HG03342 (cell line): ENCODE data around the gene NT5C1A.

Source experiments
- ATAC-seq: cut with Tn5 transposase; IDR thresholded peaks from one replicate; pipeline ENCODE4 v1.9.1; 2021; ENCODE audit warnings: mild to moderate bottlenecking, moderate library complexity; ENCODE audit not compliant: unreplicated experiment

NT5C1A gene

GRCh38 chr1:39671793-39672550, at the start of gene NT5C1A:
NT5C1A (minus strand) TSS chr1:39672107; CDS start chr1:39672038, 69 bp downstream.
- ATAC-seq = no peak

DNA sequence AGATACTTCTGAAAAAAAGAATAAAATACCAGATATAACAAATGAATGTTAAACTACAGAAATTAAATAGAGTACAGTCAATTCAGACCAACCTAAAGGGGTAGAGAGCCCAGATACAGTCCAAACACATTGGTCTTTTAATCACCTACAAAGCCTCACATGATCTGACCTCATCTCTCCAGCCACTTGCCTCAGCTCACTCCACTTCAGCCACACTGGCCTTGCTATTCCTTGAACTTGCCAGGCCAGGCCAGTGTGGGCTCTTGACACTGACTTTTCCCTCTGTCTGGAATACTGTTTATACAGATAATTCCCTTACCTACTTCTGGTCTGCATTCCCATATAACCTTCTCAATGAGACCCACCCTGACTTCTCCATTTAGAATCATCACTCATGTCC, 49.8 kb upstream of the NT5C1A start:
- no peak for ATAC-seq

DNA sequence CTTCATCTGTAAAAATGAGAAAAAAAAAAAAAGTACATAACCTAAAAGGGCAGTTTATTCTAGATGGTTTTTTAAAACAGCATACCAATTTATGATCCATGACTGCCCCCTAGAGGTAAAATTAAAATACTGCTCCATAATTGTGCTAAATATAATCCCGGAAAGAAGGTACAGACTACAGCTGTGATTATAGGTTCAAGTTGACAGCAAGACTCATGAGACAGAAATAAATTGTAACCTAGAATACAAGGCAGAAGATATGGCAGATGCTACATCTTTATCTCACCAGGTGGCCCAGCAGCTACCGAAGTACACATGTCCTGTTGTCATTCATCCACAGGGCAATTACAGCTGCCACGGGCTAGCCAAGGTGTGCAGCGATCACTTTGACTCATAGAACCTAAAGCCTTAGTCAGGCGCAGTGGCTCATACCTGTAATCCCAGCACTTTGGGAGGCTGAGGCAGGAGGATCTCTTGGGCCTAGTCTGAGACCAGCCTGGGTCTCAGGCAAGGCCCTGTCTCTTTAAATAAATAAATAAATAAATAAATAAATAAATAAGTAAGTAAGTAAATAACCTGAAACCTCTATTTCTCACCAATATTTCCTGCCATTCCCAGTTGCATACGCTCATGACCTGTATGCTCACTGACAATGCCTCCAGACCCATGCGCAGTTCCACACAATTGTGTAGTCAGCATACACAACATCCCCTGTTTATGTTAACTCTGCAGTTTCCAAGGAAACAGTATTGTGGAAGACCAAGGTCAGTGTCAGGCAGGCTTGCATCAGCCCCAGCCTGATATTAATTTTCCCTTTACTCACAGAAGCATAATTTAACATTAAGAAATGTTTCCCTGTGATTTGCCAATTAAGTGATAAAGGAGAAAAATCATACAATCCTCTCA, 48.4 kb upstream of the NT5C1A start:
- no peak for ATAC-seq

DNA sequence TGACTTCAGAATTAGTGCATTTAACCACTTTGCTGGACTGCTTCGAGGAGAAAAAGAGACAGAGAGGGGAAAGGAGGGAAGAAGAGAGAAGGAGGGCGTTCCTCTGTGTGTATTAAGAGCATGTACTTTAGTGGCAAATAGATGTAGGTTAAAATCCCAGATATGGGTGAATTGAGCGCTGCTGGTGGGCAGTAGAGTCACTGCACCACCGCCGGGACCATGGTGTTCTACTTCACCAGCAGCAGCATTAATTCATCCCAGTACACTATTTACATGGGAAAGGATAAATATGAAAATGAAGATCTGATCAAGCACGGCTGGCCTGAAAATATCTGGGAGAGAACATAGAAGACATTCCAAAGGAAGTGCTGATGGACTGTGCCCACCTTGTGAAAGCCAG, 45.9 kb upstream of the NT5C1A start:
- ATAC-seq = no peak

- ATAC-seq = no peak
Observed at GRCh38 chr1:39713557-39713956, 41.6 kb upstream of the NT5C1A start.

DNA sequence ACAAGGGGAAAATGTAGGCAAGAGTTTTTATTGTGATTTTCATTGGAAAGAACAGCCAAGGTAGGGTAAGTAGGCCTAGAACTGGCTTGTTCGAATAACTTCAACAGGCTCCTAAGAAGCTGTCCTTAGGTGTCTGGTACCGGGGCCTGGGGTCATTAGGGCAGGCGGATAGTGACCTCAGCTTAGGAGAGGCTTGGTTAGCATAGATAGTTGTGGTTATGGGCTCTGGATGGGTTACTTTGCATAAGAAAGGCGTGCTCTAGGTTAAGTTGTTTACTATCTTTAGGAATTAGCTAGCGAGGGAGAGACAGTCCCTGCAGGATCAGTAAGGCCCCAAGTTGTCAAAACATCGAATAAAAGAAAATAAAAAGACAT, 40.0 kb upstream of the NT5C1A start:
- no peak for ATAC-seq

DNA sequence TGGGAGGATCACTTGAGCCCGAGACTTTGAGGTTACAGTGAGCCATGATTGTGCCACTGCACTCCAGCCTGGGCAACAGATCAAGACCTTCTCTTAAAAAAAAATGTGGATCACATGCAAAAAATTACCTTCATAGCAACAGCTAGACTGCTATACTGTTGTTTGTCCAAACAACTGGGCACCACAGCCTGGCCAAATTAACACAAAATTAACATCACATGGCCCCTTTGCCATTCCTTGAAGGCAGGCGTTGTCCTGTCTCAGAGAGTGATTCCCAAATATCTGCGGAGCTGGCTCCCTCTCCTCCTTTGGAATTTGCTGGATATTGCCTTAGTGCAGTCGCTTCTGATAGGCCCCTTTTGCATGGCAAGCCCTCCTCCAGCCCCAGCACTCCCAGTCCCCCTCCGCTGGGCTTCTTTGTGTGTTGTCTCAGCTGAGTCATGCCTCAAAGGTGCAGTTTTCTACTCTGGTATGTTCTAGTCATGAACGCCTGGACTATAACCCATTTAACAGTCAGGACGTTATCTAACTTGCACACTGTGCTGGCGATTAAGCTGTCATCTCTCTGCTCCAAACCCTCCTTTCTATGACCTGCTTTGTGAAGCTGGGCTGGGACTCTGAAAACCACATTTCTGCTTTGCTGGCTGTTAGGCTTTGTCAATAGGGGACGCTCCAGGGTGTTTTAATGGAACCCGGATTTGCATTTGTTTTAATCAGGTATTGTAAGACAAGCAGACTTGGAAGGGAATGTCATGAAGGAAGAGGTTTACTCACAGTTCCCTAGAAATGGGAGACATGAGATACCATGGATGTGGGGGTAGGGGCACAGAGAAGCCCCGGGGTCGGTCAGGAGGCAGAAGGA, 39.4 kb upstream of the NT5C1A start:
- no peak for ATAC-seq

DNA sequence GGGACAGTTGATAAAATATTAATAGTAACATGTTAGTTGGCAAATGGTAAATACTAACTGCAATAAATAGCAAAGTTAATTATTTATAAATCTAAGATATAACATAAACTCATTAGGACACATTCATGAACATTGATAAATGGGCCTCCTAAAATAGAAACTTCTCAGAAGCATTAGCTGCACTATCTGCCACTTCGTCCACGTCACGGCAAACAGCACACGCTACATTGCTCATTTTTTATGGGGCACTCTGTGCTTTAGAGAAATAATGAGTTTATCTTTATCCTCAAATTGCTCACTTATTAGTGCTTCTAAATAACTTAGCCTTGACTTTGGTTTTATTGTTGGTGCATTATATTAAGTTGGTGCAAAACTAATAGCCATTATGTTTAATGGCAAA, 35.6 kb upstream of the NT5C1A start:
- ATAC-seq = no peak

DNA sequence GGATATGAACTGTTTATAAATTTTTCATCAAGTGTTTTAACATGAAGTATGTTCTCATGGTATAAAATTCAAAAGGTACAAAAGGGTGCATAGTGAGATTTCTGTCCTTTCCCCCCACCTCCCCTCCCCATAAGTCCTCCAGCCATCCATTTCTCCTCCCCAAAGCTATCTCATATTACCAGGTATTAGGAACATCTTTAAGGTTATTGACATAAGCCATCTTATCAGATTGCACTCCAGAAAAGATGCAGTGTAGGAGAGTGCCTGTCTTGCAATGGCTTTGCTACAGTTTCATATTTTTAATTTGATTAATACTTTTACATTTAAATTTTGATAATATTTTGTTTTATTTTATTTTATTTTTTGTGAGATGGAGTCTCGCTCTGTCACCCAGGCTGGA, 32.9 kb upstream of the NT5C1A start:
- no peak for ATAC-seq

- no peak for ATAC-seq
Observed at GRCh38 chr1:39701049-39701439, 29.1 kb upstream of the NT5C1A start.

GRCh38 chr1:39700348-39700747, 28.4 kb upstream of the NT5C1A start:
- ATAC-seq = no peak

DNA sequence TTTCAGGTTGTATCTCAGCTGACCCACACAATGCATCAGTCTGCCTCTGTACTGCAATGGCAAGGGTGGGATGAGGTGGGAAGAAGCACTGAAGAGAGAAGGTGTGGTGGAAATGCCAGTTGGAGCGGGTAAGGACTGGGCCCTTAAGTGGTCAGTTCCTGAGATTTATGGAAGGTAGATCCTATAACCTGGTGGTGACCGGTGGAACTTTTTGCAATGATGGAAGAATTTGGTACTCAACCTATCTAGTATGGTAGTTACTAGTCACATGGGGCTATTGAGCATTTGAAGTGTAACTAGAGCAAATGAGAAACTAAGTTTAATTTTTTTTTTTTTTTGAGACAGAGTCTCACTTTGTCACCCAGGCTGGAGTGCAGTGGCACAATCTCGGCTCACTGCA, 27.5 kb upstream of the NT5C1A start:
- ATAC-seq = no peak

- no peak for ATAC-seq
Observed at GRCh38 chr1:39698568-39698967, 26.7 kb upstream of the NT5C1A start.

DNA sequence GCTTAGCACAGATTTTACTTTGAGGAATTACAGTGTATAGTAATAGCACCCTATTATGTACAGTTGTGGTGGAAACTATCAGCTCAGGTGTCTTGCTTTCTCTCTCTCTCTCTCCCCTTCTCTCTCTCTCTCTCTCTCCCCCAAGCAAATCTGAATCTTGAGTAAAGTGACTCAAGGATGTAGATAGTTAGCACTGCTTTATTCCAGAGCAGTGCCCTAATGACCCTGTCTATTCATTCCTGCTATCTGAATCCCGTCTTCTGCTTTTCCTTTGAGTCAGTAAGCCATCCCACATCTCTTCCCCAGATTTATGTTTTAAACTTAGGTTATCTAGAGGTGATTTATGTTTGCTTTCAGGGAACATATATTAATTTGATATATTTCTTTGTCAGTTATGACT, 24.5 kb upstream of the NT5C1A start:
- no peak for ATAC-seq

DNA sequence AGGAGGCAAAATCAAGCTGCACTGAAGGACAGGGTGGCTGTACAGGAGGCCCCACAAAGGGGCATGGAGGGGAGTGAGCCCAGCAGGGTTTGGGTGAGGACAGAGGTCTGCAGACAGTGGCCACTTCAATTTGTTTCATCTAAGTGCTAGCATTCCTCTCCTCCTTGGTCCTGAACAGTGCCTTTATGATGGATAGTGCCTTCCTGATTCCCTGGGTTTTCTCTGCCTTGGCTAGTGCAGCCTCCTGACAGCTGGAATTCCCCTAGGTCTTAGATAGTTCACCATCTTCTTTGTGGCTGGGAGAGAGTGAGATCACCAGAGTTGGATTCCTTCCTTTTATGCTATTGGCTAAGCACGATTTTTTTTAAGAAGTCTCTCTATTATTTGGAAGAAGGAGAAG, 23.1 kb upstream of the NT5C1A start:
- ATAC-seq = no peak

DNA sequence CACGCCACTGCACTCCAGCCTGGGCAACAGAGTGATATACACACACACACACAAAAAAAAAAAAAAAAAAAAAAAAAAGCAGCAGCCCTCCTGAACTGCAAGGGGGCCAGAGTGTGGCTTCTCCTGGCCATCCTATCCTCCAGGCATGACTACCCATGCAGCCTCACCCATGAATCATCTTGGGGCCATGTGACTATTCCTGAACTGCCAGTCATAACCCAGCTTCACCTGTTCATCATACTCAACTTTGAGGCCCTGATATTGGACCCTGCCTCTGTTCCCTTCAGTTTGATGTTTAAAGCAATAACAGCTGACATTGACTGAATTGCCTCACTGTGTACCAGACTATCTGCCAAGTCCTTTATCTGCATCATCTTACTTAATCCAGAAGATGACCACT, 22.1 kb upstream of the NT5C1A start:
- ATAC-seq = no peak

DNA sequence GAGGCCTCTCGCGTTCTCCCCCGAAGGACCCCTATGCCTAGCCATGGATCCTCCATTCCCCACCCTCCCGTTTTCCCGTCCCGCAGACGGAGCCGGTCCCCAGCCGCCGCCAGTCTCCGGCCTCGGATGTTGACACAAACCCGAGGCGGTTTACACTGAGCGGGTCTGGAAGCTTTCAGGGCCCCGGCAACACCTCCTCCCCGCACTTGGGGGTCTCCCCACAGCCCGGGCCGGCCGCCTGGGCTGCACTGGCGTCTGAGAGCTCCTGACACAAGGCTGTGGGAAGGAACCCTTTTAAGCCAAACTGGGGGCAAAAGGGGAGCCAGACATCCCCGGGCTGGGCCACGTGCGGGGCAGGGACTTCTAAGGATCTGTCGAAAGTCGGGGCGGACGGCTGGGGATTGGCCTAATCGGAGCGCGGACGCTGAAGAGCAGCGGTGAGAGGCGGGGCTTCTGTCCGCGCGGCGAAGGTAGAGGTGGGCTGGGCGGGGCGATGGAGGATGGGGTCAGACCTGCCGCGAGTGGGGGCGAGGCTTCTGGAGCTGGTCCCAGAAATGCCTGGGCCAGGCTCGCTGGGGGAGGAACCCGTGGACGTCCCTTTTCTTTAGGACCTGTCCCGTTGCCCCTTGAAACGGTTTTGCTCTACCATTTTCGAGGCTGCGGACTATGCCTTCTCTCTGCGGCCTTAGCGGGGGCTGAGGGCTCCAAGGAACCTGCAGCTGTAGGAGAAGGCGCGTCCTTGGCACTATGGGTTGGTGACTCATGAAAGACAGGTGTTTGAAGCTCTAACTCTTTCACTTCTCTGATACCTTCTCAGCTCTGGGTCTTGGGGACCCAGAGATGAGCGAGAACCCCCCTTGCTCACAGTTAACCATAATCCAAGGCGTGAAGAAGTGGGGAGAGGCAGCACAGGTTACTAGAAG, 20.5 kb upstream of the NT5C1A start:
- ATAC-seq = no peak

DNA sequence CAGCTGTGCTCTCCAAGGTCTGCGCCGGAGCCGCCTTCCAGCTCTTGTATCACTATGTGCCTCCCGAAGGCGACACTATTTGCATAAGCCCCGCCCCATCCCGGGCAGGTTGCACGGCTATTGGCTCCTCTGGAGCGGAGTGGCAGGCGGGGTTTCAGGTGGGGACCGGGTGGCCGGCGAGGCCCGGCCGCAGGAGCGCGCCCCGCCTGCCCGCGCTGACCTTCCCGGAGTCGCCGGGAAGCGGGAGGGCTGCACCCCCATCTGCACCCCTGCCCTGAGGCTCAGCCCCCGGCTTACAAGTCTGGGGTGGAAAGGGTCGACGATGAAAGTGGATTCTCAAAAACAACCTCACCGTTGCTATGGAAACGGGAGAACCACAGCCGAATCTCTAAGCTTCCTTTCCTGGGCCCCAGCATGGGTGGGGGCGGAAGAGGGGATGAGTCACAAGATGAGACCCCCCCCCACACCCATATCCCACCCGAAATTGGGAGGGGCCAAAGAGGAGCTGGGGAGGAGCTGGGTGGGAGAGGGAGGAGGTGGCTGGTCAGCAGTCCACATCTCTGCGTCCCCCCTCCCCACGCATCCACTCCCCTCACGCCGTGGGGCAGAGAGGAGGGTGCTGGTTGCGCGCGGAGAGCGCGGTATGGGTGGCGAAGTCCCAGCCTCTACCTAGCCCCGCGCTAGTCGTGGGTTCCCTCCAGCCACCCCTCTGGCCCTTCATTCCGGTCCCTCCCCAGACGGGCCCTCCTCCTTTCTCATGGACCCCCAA, 19.7 kb upstream of the NT5C1A start, which contains the start of gene HPCAL4:
TSS of gene HPCAL4 (minus strand) at position 51 of the 769 bp plus-strand sequence. CDS start 6,830 bp downstream, outside the sequence.
- peak; percentile 85 for ATAC-seq

GRCh38 chr1:39690794-39691382, 19.0 kb upstream of the NT5C1A start:
- no peak for ATAC-seq
